GM21825 (cell line): Measurements from ENCODE around the gene MAP7D2.

Experiments
- ATAC-seq: cut with Tn5 transposase; IDR thresholded peaks from one replicate; pipeline ENCODE4 v1.9.1; 2021; ENCODE audit warnings: mild to moderate bottlenecking, moderate library complexity; ENCODE audit not compliant: unreplicated experiment

Gene MAP7D2

GRCh38 chrX:20116087-20116576 is 575 bp downstream of the MAP7D2 start:
- ATAC-seq = no peak

DNA sequence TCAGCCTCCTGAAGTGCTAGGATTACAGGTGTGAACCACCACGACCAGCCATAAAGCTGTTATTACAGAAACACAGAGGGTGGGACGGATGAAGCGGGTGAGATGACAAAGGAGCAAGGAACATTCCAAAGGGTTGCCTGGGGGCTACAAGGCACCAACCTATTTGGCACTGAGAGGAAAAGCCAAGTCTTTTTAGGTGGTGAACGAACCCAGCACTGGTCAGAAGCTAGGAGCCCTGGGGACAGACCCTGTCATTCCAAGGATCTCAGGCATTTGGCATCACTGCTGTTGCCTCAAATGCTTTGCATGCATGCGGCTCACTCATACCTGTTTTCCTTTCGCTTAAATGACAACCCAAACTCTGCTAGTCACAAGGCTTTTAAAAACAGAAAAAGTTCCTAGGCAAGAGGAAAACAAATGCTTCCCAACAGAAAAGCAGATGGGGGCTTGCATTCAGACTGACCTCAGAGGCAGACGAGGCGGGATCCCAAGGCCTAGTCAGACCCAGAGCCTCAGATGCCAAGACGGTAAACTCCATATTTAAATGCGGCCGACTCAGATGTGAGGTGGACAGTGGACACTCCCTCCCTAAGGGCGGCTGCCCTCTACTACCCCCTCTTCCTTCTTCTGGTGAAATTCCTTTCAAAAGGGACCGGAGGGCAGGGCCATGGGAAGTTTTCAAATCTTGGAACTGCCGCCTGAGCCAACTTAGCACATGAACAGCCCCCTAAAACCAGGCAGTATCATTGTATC is 4.5 kb downstream of the MAP7D2 start:
- ATAC-seq = no peak

GRCh38 chrX:20111271-20111670 is 5.4 kb downstream of the MAP7D2 start:
- no peak for ATAC-seq

- ATAC-seq = no peak
Measured at GRCh38 chrX:20101934-20102581, 14.6 kb downstream of the MAP7D2 start.

GRCh38 chrX:20091499-20091898 is 25.2 kb downstream of the MAP7D2 start:
- no peak for ATAC-seq

DNA sequence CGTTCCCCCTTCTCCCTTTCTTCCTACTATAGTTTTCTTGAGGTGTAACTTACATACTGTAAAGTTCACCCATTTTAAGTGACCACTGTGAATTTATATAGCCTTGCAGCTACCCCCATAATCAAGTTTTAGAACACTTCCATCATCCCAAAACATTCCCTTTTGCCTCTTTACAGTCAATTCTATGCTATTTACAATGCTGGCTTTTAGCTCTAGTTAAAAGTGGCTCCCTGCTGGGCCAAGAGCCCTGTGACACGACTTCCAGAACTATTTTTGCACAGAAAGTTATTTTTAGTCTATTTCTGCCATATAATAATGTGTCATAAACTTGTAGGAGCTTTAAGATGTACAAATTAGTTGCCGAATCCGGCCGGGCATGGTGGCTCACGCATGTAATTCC is 26.9 kb downstream of the MAP7D2 start:
- no peak for ATAC-seq

DNA sequence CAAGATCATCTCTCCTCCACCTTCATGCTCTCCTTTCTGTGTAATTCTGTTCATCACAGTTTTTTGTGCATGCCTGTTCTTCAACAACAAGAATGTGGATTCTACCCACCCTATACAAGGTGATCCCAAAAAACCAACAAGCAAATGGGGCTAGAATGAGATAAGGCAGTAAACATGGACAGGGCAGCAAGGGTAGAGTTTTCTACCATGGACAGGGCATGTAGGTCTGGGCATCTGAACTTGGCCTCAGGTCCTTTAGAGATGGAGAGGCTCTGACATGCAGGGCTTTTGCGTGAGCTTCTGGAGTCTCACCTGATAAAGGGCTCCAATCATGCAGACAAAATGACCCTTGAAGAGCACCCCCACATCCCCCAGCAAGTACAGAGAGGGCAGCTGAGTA is 36.4 kb downstream of the MAP7D2 start:
- no peak for ATAC-seq

DNA sequence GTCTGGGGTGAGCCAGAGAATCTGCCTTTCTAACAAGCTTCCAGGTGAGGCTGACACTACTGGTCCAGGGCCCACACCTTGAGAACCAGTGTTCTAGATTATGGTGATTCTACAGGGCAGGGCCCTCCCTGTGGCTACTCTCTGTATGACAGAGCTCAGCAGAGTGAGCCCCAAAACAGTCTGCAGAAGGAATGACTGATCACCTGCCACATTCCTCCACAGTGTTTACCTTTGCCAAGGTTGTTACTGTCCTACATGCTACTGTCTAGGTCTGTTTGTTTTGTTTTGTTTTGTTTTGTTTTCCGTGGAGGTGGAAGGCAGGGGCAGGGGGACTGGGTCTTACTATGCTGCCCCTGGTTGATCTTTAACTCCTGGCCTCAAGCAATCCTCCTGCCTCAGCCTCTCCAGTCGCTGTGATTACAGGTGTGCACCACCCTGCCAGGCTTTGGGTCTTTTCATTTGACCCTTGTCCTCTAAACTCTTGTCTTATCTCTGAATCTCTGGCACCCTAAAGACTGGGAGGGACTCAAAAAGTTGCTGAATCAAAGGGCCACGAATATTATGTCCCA is 45.1 kb downstream of the MAP7D2 start:
- ATAC-seq = no peak

- no peak for ATAC-seq
Measured at GRCh38 chrX:20067709-20068561, 48.8 kb downstream of the MAP7D2 start.

- no peak for ATAC-seq
Measured at GRCh38 chrX:20066968-20067708, 49.6 kb downstream of the MAP7D2 start.

DNA sequence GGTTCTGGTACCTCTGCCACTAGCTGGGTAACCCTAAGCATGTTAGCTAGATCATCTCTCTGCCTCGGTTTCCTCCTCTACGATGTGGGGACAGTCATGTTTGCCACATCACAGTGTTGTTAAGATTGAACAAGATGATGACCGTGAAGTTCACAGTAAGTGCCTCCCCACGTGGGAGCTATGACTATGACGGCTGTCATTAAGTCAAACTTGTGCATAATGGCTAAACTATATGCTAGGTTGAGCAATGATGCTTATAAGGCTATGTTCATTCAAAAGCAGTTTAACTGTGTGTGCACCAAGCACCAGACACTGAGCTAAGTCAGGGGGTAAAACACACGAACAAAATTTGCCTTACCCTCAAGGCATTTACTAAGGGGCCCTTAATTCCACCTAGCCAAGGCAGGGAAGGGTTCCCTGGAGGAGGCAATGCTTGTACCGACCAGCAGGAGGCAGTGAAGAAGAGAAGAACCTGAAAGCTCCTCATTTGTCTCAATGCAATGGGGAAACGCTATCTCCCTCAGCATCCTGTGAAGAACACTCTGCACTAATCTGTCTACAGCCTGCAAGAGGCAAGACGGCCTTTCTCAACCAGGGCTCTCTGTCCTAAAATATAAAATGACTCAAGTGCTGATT is 52.9 kb downstream of the MAP7D2 start:
- ATAC-seq = no peak

DNA sequence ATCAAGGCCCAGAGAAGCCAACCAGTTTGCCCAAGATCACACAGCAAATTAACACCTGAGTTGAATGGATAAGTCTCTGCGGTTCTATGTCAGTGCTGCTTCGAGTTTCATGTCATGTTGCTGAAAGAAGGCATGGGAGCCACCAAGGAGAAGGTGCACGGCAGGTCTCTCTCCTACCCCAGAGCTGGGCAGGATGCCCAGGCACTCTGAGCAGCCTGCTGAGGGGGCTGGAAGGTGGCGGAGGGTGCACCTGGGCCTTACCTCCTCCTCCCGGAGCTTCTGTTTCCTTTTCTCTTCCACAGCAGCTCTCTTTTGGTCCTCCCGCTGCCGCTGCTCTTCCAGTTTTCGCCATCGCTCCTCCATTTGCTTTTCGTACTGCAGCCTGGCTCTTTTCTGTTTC is 53.6 kb downstream of the MAP7D2 start:
- no peak for ATAC-seq

DNA sequence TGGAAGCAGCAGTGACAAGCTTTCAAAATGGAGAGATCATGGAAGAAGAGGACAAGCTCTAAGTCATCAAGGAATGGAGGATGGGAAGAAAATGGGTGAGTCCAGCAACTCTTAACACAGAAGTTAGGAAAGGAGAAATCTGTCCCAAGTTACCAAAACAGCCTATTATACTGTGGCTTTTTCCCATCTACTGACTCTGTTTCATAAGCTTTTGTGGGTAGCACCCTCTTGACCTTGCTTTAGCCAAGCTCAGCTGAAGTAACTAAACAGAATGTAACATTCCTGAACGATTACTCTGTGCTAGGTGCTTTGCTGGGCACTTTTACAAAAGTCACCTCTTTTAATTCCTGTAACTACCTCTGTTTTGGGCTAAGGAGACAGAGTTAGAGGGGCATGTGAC is 54.9 kb downstream of the MAP7D2 start:
- ATAC-seq = no peak

GRCh38 chrX:20060961-20061748 is 55.6 kb downstream of the MAP7D2 start:
- peak; percentile 71 for ATAC-seq

DNA sequence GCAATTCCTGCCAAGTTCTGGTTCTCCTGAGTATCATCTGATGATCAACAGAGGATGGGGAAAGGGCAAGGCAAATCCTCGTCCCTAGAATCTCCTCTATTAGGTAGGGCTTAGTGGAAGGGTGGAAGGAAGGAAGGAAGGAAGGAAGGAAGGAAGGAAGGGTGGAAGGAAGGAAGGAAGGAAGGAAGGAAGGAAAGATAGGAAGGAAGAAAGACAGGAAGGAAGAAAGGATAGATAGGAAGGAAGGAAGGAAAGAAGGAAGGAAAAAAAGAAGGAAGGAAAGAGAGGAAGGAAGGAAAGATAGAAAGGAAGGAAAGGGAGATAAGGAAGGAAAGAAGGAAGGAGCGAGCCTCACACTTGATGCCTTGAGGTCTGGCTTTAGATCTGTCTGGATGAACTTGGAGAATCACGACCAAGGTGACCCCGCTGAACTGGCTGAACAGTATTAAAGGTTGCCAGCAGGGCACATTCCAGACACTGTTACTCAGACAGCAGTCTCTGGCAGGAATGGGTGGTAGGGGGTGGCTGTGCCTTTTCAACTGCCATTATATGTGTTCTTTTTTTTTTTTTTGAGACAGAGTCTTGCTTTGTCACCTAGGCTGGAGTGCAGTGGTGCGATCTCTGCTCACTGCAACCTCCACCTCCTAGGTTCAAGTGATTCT is 57.1 kb downstream of the MAP7D2 start:
- ATAC-seq = no peak

DNA sequence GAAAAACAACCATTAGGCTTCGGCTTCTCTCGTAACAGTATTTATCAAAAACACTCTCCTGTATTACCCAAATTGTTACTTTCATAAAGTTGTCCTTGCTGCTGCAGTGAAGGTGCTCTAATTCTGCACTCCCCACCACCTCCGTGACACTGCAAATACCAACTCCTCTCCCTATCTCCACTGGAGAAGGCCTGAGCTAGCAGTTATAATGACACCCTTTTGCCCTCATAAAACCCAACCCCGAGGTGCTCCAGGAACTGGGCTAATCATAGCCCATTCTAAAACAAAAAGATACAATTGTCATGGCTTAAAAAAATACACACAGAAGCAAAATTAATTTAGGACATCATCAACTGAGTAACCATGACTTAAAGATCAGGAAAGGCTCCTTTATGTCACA is 59.2 kb downstream of the MAP7D2 start:
- ATAC-seq = no peak

DNA sequence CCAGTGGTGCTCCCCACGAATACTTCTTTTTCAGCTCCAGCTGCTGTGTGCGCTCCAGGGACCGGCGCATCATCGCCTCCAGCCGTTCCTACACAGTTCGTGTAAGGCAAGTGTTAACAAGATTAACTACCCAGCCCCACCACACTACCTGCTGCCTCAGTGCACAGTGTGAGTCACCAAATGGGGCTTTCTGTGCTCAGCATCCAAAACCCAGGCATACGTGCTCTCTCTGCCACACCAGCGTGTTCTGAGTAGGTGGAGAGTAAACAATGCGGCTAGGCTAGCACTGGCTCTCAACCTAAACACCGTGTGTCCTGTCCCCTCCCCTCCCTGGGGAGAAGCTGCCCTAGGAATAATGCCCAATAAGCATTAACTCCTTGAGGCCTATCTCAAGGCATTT is 60.0 kb downstream of the MAP7D2 start:
- ATAC-seq = peak; percentile 50

DNA sequence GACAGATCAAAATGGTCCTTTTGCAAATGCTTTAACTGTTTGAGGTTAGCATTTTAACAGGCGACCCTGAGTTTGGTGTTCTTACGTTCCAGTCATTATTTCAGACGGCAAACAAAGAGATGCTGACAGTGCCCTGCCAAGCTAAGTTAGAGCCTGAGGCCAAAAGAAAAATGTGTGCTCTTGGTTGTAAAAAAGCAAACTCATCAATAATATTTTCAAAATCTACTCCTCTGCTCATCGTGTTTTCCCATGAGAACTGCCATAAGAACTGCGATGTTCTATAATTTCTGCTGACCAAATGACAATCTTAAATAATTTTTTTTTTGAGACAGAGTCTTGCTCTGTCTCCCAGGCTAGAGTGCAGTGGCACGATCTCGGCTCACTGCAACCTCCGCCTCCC is 63.2 kb downstream of the MAP7D2 start:
- no peak for ATAC-seq

DNA sequence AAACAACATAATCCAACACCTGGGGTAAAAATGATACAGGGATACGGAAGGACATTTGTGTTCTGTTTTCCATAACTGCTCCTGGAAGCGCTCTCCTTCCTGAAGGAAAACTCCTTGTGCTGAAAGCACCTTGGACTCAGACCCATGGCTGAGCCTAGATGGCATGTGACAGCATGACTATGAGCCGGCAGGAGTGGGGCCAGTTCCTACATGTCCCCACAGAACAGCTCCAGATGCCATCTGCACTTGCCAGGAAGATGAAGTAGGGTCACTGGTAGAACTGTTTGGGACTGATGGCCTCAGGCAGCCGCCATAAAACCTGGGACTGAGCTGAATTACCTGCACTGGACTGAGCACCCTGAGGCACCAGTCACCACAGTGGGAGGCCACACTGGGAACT is 69.8 kb downstream of the MAP7D2 start:
- no peak for ATAC-seq
